ENCODE results near the gene E2F6.

GRCh38 chr2:11397513-11397912 is 68.4 kb downstream of the E2F6 start:
- no peak for TF ChIP-seq CTCF (IDR thresholded peaks at IDR 0.05 in 8 of 11, conservative IDR thresholded peaks at IDR 0.05 in 3 of 11)
- TF ChIP-seq POLR2A (IDR thresholded peaks at IDR 0.05), result no peak
- TF ChIP-seq POLR2AphosphoS5 (IDR thresholded peaks at IDR 0.05), result no peak

All from spleen (tissue), 7 donors.